Stimulated activated CD8-positive, alpha-beta memory T cell treated with anti-CD3 and anti-CD28 coated beads, Interleukin-7, amount 100 ng/mL, for 24 hours (primary cell): Measurements from ENCODE around the gene LTBP1.

Experiments used
- DNase-seq: peaks from one replicate; pipeline ENCODE4 v3.0.0-alpha.2; 2020; ENCODE audit warnings: low read depth

Gene LTBP1

GRCh38 chr2:33307659-33308270 is 361.0 kb downstream of the LTBP1 start:
- DNase-seq = no peak

DNA sequence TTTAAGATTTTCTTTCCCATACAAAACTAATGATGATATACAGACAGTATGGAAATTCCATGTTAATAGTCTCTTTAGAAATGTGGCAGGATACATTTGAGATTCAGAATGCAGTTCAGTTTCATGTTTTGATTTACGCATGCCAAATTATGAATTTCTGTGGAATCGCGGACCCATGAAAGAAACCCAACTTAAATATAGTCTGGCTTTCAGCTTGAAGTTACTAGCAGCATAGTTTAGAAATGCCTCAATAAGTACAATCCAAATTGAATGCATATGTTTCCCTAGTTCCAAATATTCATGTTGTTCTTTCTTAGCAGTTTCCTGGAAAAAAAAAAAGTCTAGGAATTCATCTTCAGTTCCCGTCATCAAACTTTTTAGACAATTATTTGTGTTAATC is 365.6 kb downstream of the LTBP1 start:
- no peak for DNase-seq

DNA sequence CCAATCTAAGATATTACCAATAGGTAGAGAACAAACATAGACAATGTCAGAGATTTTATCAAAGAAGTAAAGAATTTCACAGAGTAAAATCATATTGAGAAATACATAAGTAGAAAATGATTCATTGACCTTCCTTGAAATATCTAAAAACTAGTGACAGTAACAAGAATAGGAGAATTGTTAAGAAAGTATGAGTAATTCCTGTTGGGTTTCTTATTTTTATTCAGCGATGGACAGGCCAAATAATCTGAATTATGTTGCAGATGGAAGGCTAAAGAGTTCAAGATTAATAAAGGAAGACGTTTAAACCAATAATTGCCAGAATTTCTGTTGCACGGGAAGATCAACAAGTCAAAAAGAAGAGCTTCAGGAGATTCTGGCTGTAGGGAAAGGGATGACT is 366.3 kb downstream of the LTBP1 start:
- DNase-seq = no peak

DNA sequence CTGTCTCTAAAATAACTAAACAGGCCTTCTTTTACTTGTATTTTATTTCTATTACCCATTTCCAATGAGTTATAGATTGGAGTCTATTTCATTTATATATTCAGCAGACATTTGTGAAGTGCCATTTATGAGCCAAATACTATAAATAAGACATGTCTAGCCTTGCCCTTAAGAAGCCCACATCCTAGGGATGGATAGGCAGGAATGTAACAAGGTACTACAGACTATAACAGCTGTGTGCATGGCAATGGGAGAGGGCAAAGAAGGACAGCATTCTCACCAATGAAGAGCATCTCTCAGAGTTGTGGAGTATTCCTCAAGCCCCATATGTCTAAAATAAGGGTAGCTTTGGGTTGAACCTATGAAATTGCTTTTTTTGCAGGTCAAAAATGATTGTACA is 367.8 kb downstream of the LTBP1 start:
- DNase-seq = no peak

- DNase-seq = no peak
Observed at GRCh38 chr2:33316328-33316727, 369.6 kb downstream of the LTBP1 start.

GRCh38 chr2:33317369-33318007 is 370.7 kb downstream of the LTBP1 start:
- no peak for DNase-seq

DNA sequence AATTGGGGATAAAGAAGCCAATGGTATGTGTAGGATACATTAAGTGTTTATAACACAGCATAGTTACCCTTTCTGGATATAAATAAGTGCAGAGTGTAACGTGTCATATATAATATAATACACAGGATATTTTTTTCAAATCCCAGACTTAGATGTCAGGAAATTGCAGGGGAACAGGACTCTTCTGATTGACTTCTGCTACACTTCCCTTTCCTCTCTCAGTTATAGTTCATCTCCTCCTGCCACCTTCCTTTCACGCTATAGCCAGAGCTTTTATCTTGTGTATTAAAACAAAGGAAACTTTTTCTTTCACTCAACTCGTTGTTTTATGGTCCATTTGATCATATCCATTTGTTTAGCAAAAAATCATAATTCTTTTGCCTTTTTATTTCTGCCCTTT is 371.7 kb downstream of the LTBP1 start:
- DNase-seq = no peak

- no peak for DNase-seq
Observed at GRCh38 chr2:33320573-33320972, 373.8 kb downstream of the LTBP1 start.

DNA sequence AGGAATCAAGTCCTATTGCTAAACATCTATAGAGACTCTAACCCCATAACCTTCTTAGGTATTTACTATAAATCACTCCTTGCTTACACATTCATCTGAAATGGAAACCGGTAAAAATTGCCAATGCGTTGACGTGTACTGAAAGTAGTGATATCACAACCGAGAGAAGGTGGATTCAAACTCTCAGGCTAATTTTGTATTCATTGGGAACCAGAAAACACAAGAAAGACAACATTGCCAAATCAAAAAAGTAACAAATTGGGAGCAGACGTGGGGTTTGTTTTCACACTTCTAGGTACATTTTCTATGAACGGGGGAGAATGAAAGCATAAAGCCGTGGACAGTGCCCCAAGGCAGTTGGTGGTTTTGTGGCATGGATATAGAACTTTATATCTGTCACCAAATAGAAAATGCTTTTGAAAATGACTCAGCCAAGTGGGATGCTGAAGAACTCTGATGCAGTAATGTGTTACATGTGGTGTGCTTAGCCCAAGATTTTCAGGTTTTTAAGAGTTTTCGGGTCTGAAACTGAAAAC is 374.6 kb downstream of the LTBP1 start:
- peak; percentile 8 for DNase-seq

GRCh38 chr2:33321876-33322483 is 375.2 kb downstream of the LTBP1 start:
- DNase-seq = no peak

- DNase-seq = no peak
Observed at GRCh38 chr2:33322612-33323011, 375.9 kb downstream of the LTBP1 start.

- DNase-seq = no peak
Observed at GRCh38 chr2:33323957-33324356, 377.2 kb downstream of the LTBP1 start.

GRCh38 chr2:33326100-33326499 is 379.3 kb downstream of the LTBP1 start:
- no peak for DNase-seq

GRCh38 chr2:33333433-33333832 is 386.7 kb downstream of the LTBP1 start:
- DNase-seq = no peak

DNA sequence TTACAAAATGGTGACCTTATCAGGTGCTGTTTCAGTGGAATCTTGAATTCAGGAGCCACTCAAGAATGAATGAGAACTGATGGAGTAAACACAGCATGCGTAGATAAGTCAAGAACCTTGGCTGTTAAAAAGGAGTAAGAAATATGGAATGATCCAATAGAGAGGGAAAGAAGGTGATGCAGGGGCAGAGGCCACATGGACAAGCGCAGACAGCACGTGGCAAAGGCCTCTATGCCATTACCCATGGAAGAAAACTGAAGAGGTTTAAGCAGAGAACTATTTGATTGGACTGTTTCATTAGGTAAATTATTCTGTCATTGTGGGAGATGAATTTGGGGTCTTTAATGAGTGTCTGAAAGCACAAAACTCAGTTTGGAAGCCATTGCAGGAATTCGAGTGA is 387.3 kb downstream of the LTBP1 start:
- DNase-seq = no peak

- no peak for DNase-seq
Observed at GRCh38 chr2:33335516-33335915, 388.8 kb downstream of the LTBP1 start.

GRCh38 chr2:33336036-33336625 is 389.4 kb downstream of the LTBP1 start:
- DNase-seq = no peak

DNA sequence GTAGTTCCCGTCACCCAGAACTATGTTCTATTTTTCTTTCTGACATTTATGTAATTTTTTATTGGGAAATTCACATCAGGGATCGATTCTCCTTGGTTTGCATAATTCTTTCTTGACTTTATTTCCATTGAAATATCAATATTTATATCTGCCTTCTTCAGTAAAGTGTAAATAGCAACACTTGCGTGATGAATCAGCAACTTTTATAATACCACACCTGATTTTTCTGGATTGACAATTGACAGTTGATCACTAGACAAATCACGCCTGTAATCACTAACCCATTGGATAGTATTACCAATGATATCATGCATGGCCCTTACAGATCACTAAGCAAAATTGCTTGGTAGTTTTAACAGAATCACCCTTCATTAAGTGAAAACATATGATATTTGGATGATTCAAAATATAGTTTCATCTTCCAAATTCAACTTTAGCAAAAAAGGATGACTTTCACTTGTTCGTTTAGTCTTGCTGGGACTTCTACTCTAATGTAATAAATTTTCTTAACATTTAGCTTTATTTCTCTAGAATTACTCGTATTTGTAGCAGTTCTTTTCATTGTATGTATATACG is 390.7 kb downstream of the LTBP1 start:
- no peak for DNase-seq

DNA sequence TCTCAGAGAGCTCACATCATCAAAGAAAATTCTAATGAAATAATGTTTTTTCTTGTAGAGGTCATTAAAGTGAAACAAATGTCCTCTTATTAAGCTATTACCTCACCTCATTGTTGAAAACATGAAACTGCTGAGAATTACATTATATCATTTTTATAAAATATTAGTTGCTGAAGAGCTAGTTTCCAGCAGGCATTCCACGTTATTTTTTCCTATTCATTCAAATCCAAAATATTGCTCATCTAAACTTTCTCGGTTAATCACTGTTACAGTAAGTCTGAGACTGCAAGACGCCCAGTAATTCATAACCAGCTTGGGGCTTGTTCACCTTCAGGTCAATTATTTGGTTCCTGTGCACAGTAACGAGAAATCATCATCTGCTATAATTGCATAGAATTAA is 391.2 kb downstream of the LTBP1 start:
- DNase-seq = no peak

DNA sequence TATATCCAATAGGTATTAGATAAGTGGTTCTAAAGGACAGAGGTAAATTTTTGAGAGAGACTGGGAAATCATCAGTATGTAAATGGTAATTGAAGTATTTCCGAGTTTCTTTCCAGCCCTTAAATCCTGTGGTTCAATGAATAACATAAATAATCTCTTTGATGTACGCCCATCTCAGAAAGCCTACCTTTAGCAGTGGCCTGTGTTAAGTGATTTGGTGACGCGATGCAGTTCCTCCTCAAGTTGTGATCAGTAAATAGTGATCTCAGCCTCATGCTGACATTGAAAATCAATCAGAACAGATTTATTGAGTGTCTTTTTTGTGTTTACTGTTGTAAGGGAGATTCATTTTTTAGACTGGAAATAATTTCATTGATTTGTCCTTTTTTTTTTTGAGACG is 392.5 kb downstream of the LTBP1 start:
- no peak for DNase-seq

DNA sequence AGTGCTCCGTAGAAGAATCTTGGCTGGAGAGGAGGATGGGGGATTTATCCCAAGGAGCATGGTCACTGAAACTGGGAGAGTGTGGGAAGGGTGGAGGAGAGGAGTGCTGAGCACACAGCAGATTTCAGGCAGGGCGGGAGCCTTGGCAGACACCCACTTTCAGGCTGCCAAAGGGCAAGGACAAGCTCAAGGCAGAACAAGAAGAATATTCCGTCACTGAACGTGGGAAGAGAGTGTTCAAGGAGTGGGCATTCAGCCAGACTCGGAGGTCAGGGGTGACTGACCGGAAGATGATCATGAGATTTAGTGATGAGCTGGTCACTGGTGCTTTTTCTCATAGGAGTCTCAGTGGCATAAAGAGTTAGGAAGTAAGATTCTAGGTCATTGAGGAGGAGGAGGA is 393.5 kb downstream of the LTBP1 start:
- no peak for DNase-seq

- no peak for DNase-seq
Observed at GRCh38 chr2:33342171-33342570, 395.4 kb downstream of the LTBP1 start.

DNA sequence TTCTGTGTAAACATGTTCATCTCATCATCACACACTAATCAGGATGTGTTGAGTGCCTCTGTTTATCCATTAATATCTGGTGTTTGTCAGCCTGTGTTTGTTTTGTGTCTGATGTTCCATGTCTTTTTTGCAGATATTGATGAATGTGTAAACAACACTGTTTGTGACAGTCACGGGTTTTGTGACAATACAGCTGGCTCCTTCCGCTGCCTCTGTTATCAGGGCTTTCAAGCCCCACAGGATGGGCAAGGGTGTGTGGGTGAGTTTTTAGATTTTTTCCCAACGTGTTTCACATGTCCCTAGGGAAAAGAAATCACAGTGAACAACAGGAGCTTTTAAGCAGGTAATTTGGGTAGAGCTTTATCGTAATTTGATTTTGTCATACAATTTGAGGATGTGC is 396.0 kb downstream of the LTBP1 start:
- DNase-seq = no peak
